Neural progenitor cell (in vitro differentiated cells): Measurements from ENCODE around the gene ENTPD7.

Experiments
- CTCF ChIP-seq: fragments of 200-600 bp; sonication (generic); IDR thresholded peaks from 2 replicates; pipeline ENCODE4 v1.5.1; 2017; ENCODE audit warnings: antibody characterized with exemption, mild to moderate bottlenecking
- EZH2 ChIP-seq: fragments of 200-600 bp; sonication (generic); IDR thresholded peaks from 2 replicates; pipeline ENCODE4 v1.6.1; 2017; ENCODE audit warnings: antibody characterized with exemption, mild to moderate bottlenecking, moderate library complexity

DNA sequence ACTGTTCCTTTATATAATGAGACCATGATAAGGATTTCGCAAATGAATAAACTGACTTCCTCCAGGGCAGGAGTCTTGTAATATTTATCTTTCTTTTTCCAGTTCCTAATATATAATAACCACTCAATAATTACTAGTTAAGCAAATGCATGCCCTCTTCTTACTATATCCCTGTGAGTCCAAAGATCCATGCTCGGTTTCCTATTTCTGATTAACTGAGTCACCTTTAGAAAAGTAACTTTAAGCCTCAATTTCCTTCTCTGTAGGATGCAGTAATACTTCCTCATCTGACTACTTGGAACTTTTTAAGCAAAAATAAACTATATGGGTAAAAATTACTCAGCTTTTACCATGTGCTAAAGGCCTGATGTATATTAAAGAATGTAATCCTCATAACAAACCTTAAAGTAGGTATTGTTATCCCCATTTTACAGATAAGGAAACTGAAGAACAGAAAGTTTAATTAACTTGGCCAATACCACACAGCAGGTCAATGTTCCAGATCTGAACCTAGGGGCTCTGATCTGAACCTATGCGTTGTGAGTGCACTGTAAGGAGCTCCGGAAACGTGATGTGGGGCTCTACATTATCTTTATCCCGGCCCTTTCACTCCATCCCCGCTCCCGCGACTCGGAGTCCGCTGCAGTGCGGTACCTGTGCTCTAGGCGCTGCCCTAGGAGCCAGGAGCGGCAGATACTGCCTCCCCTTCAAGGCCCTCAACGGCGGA is 72.2 kb downstream of the ENTPD7 start:
- TF ChIP-seq CTCF (peak; percentile 23), EZH2 (no peak)
